Psoas muscle (tissue), 8 donors: ENCODE data around the gene OAF. TPM values are rescaled to one million over a fixed set of nuclear protein-coding genes. Genes with fewer than 3 reads are reported as not detected.

ENCODE experiments used
- ATAC-seq, 4 donors: fragments of 200-7000 bp; cut with Tn5 transposase; one replicate each; pipeline ENCODE4 v1.9.1; 2020; ENCODE audit warnings: moderate library complexity in 3 of 4, mild to moderate bottlenecking in 2 of 4
- DNase-seq, 2 donors: peaks; one replicate each; pipeline ENCODE4 v3.0.0-alpha.2; 2020
- H3K27ac ChIP-seq: fragments of 200-600 bp; one replicate; pipeline ENCODE4 v1.8.0; 2022
- H3K27me3 ChIP-seq, 3 donors: fragments of 200-600 bp in 1 of 3; one replicate each; pipeline versions ENCODE4 v1.6.1 to v1.8.0; 2013 to 2022; ENCODE audit warnings: low read length in 2 of 3, mild to moderate bottlenecking in 2 of 3, moderate library complexity in 1 of 3; ENCODE audit not compliant: insufficient read depth in 3 of 3
- H3K36me3 ChIP-seq, 2 donors: fragments of 200-600 bp in 1 of 2; one replicate each; pipeline versions ENCODE4 v1.6.1 to v1.8.0; 2013 to 2022; ENCODE audit warnings: low read depth in 1 of 2, mild to moderate bottlenecking in 1 of 2, moderate library complexity in 1 of 2; ENCODE audit not compliant: insufficient read depth in 1 of 2
- H3K4me1 ChIP-seq: fragments of 200-600 bp; one replicate; pipeline ENCODE4 v1.8.0; 2022
- H3K4me3 ChIP-seq: fragments of 200-600 bp; one replicate; pipeline ENCODE4 v1.8.0; 2022; ENCODE audit warnings: mild to moderate bottlenecking
- H3K9me3 ChIP-seq: fragments of 200-600 bp; one replicate; pipeline ENCODE4 v1.8.0; 2022
- CTCF ChIP-seq: fragments of 200-600 bp; IDR thresholded peaks from one replicate; pipeline ENCODE4 v1.8.0; 2022; ENCODE audit warnings: antibody characterized with exemption
- WGBS, 3 donors: extraction: QIAGEN DNeasy Blood & Tissue Kit; methylation state at CpG; one replicate each; pipeline versions ENCODE4 v1.1.6 to v1.1.7; 2013; 5-methylcytosine and 5-hydroxymethylcytosine counted together
- intact Hi-C, 2 donors: fragments of 100-400 bp; cut with DNase I; formaldehyde crosslinking; loops; one replicate each; pipeline versions ENCODE4 v1.11.0 to v1.14.2; 2022
- polyA plus RNA-seq, 3 donors: library from polyadenylated mRNA; stranded (reverse); fragments of 200-250 nt; gene quantifications; one replicate each; pipeline ENCODE4 v1.2.3, GENCODE V29; 2013
- total RNA-seq, 4 donors: library from RNA; stranded (reverse); fragmentation: NEBNext Ultra II Directional in 2 of 4; extraction: Animal tissue kit (Norgen Biotek cat#: 25700) in 2 of 4; gene quantifications; one replicate each; pipeline versions ENCODE4 v1.2.1 to v1.2.4, GENCODE V29; 2021 to 2023
- donor health status: healthy with polysubstance abuse.
- donor health status: DM: no; HTN: no; CAD: no; lungs with moderate emphysema.
- donor health status: Bipolar disorder and iron deficiency.
- donor health status: healthy.
- donor health status: DM: yes; HTN: yes; CAD: no.
- donor health status: DM: no; HTN: no; CAD: no.
- donor health status: DM: no; HTN: no; CAD: no.
- donor health status: DM: yes; HTN: yes; CAD: no.

The OAF gene
- total and polyA plus RNA-seq, 7 donors, result 3.2 to 15.3 (median 8.1) TPM

GRCh38 chr11:120183701-120184141 is 27.1 kb upstream of the OAF start:
- peak in 1 of 2 donors; percentile 45 for DNase-seq
- H3K36me3 ChIP-seq, result no peaks in the 10 kb centered on the region
- intact Hi-C loops, result no loop called here
- ATAC-seq, result no peak
- 78 to 88% (median 82%) methylated on average over 7 of the region's 7 CpGs for WGBS, 3 donors
- H3K4me1 ChIP-seq, result no peaks in the 10 kb centered on the region
- no peak for TF ChIP-seq CTCF
- no peak overlapping the region for H3K27ac ChIP-seq
- peaks cover 0 to 3% (median 0%) of the 10 kb centered on the region in 3 donors for H3K27me3 ChIP-seq
- H3K4me3 ChIP-seq, result no peak overlapping the region
- H3K9me3 ChIP-seq, result no peaks in the 10 kb centered on the region

GRCh38 chr11:120184371-120184945 is 26.4 kb upstream of the OAF start:
- no peak overlapping the region for H3K4me3 ChIP-seq

GRCh38 chr11:120184946-120185705 is 25.7 kb upstream of the OAF start:
- peak; percentile 73 to 87 for DNase-seq
- H3K4me3 ChIP-seq, result no peak overlapping the region
- TF ChIP-seq CTCF, result no peak
- ATAC-seq, result peak; percentile 52 to 75 (median 62)
- peak overlapping the region; percentile 30 for H3K27ac ChIP-seq
- H3K4me1 ChIP-seq, result no peaks in the 10 kb centered on the region
- no peaks in the 10 kb centered on the region for H3K9me3 ChIP-seq
- peaks cover 0 to 5% (median 0%) of the 10 kb centered on the region in 3 donors for H3K27me3 ChIP-seq
- intact Hi-C loops, result no loop called here
- WGBS, 3 donors, result 27 to 39% (median 37%) methylated on average over 5 to 7 of the region's 7 CpGs
- H3K36me3 ChIP-seq, result no peaks in the 10 kb centered on the region

More at GRCh38 chr11:120184371-120184945, 26.4 kb upstream of the OAF start:
- no peak for TF ChIP-seq CTCF
- Histone ChIP-seq H3K9me3 (no peaks in the 10 kb centered on the region), H3K27me3 (peaks cover 0 to 5% (median 0%) of the 10 kb centered on the region in 3 donors), H3K4me1 (no peaks in the 10 kb centered on the region), H3K36me3 (no peaks in the 10 kb centered on the region), H3K27ac (peak overlapping the region; percentile 30)
- DNase-seq, result peak; percentile 71 to 81
- 39 to 56% (median 52%) methylated on average over 11 of the region's 11 CpGs for WGBS, 3 donors
- intact Hi-C loops, result no loop called here
- ATAC-seq, result peak; percentile 28 to 47 (median 34)

GRCh38 chr11:120185706-120186455 is 25.0 kb upstream of the OAF start:
- H3K27ac ChIP-seq, result peak overlapping the region; percentile 30
- intact Hi-C loops, result no loop called here
- ATAC-seq (no peak), DNase-seq (peak in 1 of 2 donors; percentile 53)
- H3K9me3 ChIP-seq, result no peaks in the 10 kb centered on the region
- H3K36me3 ChIP-seq, result no peaks in the 10 kb centered on the region
- peaks cover 0 to 9% (median 0%) of the 10 kb centered on the region in 3 donors for H3K27me3 ChIP-seq
- WGBS, 3 donors, result 58 to 69% (median 59%) methylated on average over 3 of the region's 3 CpGs
- H3K4me1 ChIP-seq, result no peaks in the 10 kb centered on the region
- no peak for TF ChIP-seq CTCF
- no peak overlapping the region for H3K4me3 ChIP-seq
